GM18870 (cell line): ENCODE data around the gene NEUROG3.

Source experiments
- ATAC-seq: cut with Tn5 transposase; IDR thresholded peaks from one replicate; pipeline ENCODE4 v1.9.1; 2021; ENCODE audit warnings: moderate library complexity; ENCODE audit not compliant: unreplicated experiment

Gene NEUROG3

GRCh38 chr10:69573056-69573806 is at the start of gene NEUROG3:
TSS of gene NEUROG3 (minus strand) at chr10:69573422. CDS start at chr10:69573043, 379 bp downstream.
- no peak for ATAC-seq

DNA sequence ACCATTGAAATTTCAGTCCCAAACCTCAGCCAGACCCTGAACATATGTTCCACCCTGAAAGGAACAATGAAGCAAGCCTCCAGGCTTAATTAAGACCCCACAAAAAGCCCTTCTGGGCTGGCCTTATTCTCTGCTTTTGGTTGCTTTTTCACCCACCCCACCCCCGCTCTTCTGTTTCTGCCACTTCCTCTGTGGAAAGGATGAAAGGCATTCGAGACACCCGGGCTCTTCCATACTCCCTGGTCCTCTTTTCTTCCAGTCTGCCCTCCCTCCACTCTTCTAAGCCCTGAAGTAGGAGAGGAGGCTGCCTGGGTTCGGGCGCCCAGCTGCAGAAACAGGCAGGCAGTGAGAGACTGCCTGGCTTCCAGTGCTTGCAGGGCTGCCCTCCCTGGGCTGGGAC is 47.4 kb upstream of the NEUROG3 start:
- no peak for ATAC-seq

DNA sequence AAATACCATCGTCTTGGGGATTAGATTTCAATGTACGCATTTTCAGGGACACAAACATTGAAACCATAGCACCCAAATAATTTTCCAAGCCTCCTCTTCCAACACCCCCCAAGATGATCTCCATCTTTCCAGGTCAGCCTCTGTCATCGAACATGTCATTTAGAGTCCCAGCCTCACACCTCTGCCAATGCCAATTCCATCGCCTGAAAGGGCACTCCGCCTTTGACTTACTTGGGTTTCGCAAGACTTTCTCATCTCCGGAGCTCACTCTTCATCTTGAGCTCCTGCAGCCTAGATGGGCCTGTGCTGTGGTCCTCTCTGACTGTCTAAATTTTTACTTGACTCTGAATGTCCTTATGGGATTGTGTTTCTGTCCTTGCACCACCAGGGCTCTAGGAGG is 46.4 kb upstream of the NEUROG3 start:
- no peak for ATAC-seq

DNA sequence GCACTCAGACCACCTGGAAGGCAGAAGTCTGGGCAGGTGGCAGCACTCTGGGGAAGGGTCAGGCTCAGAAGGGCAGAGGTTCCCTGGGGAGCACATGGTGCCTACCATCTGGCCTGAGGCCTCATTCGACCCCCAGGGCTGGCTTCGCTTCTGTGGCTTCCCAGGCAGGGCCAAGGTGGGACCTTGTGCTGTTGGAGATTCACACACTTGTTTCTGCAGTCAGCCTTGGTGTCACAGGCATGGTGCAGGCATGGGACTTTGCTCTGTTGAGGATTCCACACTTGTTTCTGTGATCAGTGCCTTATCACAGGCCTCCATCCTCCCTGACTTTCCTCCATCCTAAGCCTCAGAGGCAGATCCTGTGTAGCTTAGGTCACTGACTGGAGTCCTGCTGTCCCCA is 45.5 kb upstream of the NEUROG3 start:
- ATAC-seq = no peak

- no peak for ATAC-seq
Measured at GRCh38 chr10:69616358-69616757, 43.1 kb upstream of the NEUROG3 start.

DNA sequence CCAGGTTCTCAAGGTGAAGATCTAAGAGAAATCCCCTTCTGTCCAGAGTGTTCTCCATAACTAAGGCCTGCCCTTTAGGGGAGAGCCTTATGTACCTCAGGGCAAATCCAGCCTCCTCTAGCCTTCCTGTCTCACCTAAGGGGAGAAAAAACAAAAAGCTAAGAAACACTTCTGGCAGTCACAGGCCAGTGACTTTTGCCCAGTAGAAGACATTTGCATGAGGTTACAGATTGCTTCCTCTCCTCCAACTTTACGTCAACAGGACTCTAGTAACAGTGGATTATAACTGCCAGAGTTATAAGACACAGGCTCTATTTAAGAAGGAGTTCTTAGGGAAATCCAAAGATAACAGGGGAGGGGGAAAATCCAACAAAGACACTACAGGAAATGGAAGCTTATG is 40.9 kb upstream of the NEUROG3 start:
- no peak for ATAC-seq

GRCh38 chr10:69612760-69613159 is 39.5 kb upstream of the NEUROG3 start:
- ATAC-seq = no peak

GRCh38 chr10:69609077-69609476 is 35.9 kb upstream of the NEUROG3 start:
- no peak for ATAC-seq

- no peak for ATAC-seq
Measured at GRCh38 chr10:69600761-69601330, 27.6 kb upstream of the NEUROG3 start.

- ATAC-seq = no peak
Measured at GRCh38 chr10:69588358-69588757, 15.1 kb upstream of the NEUROG3 start.

GRCh38 chr10:69584624-69585023 is 11.4 kb upstream of the NEUROG3 start:
- no peak for ATAC-seq

GRCh38 chr10:69583106-69583505 is 9.9 kb upstream of the NEUROG3 start:
- no peak for ATAC-seq

- ATAC-seq = no peak
Measured at GRCh38 chr10:69580435-69580834, 7.2 kb upstream of the NEUROG3 start.

DNA sequence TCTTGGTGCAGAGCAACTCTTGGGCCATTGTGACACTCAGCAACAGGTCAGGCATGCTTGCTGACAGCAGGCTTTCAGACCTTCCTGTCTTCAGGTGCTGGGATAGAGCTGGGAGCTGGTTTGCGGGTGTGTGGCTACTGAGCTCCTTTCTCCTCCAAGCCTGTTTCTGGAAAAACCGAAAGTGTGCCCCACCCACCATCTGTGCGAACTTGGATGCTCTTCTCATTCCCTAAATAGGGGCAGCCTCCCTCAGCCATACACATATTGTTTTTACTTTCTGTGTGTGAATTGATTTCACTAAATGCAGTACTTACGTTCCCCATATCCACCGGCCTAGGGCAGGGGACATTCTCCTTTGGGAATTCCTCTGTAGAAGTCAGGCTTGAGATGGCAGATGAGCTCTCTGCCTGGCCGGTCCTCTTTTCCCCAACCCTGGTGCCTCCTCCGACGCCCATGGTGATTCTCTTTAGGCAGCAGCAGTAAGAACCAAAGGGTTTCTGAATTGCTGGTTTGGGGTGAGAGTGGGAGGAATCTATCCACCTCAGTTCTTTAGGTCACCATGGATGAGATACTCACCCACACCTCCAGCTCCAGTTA is 6.3 kb upstream of the NEUROG3 start:
- no peak for ATAC-seq

- ATAC-seq = no peak
Measured at GRCh38 chr10:69578508-69578991, 5.3 kb upstream of the NEUROG3 start.

GRCh38 chr10:69577268-69578232 is 4.3 kb upstream of the NEUROG3 start:
- ATAC-seq = no peak

DNA sequence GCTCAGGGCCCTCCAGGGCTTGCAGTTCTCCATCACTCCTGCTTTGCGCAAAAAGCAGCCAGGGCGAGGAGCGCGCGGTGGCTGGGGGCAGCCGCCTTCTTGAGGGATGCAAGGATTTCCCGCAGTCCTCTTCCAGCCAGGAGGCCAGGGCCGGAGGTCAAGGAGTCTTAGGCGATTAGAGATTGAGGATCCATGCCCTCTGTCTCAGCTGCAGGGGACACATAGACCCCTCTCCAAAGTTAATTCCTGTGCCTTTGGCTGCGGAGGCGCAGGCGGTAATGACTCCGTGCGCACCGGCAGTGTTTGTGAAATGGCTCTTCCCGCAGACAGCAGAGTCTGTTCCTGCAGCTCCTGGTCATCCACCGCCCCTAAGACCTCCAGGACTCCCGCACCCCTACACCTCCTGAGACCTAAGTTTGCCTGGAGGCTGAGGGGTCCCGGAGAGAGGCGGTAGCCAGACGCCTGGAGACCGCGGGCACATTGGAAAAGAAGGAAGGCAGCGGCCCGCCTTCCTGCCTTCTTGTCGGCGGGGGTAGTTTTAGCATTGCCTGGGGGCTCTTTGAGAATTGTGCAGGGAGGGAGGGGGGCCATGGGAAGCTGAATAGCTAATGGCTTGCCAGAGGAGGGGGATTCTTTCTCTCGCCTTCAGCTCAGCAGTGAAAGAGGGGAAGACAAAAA is 3.3 kb upstream of the NEUROG3 start:
- ATAC-seq = no peak

- ATAC-seq = no peak
Measured at GRCh38 chr10:69575164-69575722, 2.0 kb upstream of the NEUROG3 start.

DNA sequence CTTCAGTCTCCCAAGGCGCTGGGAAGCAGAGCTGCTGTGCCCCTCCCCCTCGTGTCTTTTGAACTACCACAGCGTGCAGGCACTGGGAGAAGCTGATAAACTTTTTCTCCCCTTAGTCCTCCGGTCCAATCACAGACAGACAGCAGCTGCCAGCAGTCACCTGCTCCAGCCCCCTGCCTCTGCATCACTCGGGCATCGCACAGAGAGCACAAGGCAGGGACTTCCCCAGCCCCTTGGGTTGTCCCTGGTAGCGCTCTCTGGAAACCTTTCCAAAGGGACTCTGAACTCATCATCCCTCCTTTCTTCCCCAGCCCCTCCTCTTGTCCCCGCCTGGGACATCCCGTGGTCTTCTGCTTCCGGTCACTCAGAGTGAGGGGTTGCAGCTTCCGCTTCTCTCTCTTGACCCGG is 1.4 kb upstream of the NEUROG3 start:
- ATAC-seq = no peak
